Astrocyte (in vitro differentiated cells and primary cell): ENCODE measurements around the gene ASTN1. TPM values are rescaled to one million over a fixed set of nuclear protein-coding genes. Genes with fewer than 3 reads are reported as not detected.

Source experiments
- DNase-seq: peaks from one replicate; pipeline ENCODE4 v3.0.0-alpha.2; 2010; ENCODE audit warnings: low read depth
- FAIRE-seq: peaks from 2 replicates; lab custom pipeline; 2011; peaks lifted over from hg19 to GRCh38; lab: Jason Lieb, UNC
- H2AFZ ChIP-seq: 2 replicates; pipeline ENCODE4 v1.6.0; 2012; ENCODE audit warnings: low read depth, low read length, inconsistent platforms
- H3K27ac ChIP-seq: 2 replicates; pipeline ENCODE4 v1.5.1; 2011; ENCODE audit warnings: low read depth, low read length, inconsistent platforms
- H3K27me3 ChIP-seq: 2 replicates; pipeline ENCODE4 v1.6.0; 2011; ENCODE audit warnings: low read length, inconsistent platforms; ENCODE audit not compliant: insufficient read depth
- H3K36me3 ChIP-seq: 2 replicates; pipeline ENCODE4 v1.5.1; 2011; ENCODE audit warnings: low read length, inconsistent platforms; ENCODE audit not compliant: insufficient read depth
- H3K4me1 ChIP-seq: 2 replicates; pipeline ENCODE4 v1.5.1; 2011; ENCODE audit warnings: low read length, inconsistent platforms; ENCODE audit not compliant: insufficient read depth
- H3K4me2 ChIP-seq: 2 replicates; pipeline ENCODE4 v1.6.0; 2012; ENCODE audit warnings: low read length, inconsistent platforms
- H3K4me3 ChIP-seq: 2 replicates; pipeline ENCODE4 v1.5.1; 2011; ENCODE audit warnings: low read depth, mild to moderate bottlenecking, low read length, inconsistent platforms; ENCODE audit not compliant: insufficient read depth
- H3K79me2 ChIP-seq: 2 replicates; pipeline ENCODE4 v1.6.0; 2012; ENCODE audit warnings: mild to moderate bottlenecking, low read length, inconsistent platforms; ENCODE audit not compliant: insufficient read depth
- H3K9ac ChIP-seq: 2 replicates; pipeline ENCODE4 v1.6.0; 2012; ENCODE audit warnings: mild to moderate bottlenecking, low read length, inconsistent platforms
- H3K9me3 ChIP-seq: 2 replicates; pipeline ENCODE4 v1.5.1; 2012; ENCODE audit warnings: low read depth, mild to moderate bottlenecking, low read length, inconsistent platforms; ENCODE audit not compliant: insufficient read depth
- H4K20me1 ChIP-seq: 2 replicates; pipeline ENCODE4 v1.6.0; 2012; ENCODE audit warnings: low read length, inconsistent platforms; ENCODE audit not compliant: insufficient read depth
- H3K27ac Mint-ChIP-seq: one replicate; pipeline ENCODE4 v1.8.0; 2021; ENCODE audit warnings: mild to moderate bottlenecking, mixed read lengths; ENCODE audit not compliant: unreplicated experiment
- H3K27me3 Mint-ChIP-seq: one replicate; pipeline ENCODE4 v1.8.0; 2021; ENCODE audit warnings: low read depth, mixed read lengths; ENCODE audit not compliant: unreplicated experiment
- H3K36me3 Mint-ChIP-seq: one replicate; pipeline ENCODE4 v1.8.0; 2021; ENCODE audit warnings: low read depth, mixed read lengths; ENCODE audit not compliant: unreplicated experiment
- H3K4me1 Mint-ChIP-seq: one replicate; pipeline ENCODE4 v1.8.0; 2021; ENCODE audit warnings: low read depth, mixed read lengths; ENCODE audit not compliant: unreplicated experiment
- H3K4me3 Mint-ChIP-seq: one replicate; pipeline ENCODE4 v1.8.0; 2021; ENCODE audit warnings: mild to moderate bottlenecking, moderate library complexity, mixed read lengths; ENCODE audit not compliant: unreplicated experiment
- H3K9me3 Mint-ChIP-seq: one replicate; pipeline ENCODE4 v1.8.0; 2021; ENCODE audit warnings: mild to moderate bottlenecking, mixed read lengths; ENCODE audit not compliant: unreplicated experiment
- EZH2 ChIP-seq: IDR thresholded peaks from 2 replicates; pipeline ENCODE4 v1.6.1; 2012; ENCODE audit warnings: mild to moderate bottlenecking, low read length, inconsistent platforms; ENCODE audit not compliant: insufficient read depth
- total RNA-seq: library from RNA; stranded (reverse); gene quantifications from 2 replicates; pipeline ENCODE4 v1.2.1, GENCODE V29; 2021
- TF ChIP-seq, protein P1 (sequence below): IDR thresholded peaks from 2 replicates; pipeline ENCODE4 v1.5.1; 2011; ENCODE audit warnings: low read depth, mild to moderate bottlenecking, inconsistent platforms, low read length, moderate library complexity; ENCODE audit not compliant: insufficient read depth

Gene ASTN1
- total RNA-seq, 1 donor from 2014 or later = 0.50 TPM

DNA sequence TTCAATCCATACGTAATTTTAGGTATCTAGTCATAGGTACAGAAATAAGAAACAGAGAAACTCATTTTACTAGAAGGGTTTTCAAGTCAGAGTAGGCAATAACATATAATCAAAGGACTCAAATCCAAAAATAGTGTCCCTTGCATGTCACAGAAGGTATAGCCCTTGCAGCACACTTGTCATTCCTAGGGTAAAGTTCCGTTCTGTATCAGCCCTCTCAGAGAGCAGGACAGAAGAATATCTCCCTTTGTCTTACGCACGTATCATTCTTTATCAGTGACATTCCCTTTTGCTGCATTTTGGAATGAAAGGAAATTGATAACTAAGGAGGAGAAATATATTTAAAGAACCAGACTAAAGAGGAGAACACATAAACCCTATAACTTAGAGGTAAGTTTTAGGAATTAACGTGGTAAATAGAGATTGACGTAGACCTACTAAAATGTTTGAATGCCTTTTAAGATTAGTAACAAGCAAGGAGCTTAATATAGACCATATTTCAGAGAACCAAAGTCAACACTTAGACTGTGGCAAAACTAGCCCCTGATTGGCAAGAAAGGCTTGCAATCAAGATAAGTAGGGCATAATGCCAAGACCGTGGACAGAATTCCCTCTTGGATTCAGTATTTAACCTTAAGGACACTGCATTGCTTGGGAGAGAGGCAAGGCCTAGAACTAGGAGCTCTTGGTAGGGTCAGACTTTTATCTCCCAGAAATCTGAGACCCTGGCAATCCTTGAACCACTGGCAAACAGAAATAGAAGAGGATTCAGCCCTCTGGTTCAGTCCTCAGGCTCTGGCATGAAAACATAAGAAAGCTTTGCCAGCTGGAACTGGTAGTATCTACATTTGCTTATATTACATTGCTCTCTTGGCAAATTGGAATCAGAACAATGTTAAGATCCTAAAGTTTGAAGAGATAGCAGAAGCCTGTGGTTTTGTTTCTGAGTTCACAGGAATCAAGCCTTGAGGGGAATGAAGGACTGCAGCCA is 232.1 kb downstream of the ASTN1 start:
- Histone ChIP-seq H3K79me2 (no peaks in the 10 kb centered on the region), H3K4me2 (no peak overlapping the region), H3K4me1 (no peaks in the 10 kb centered on the region), H3K9ac (no peak overlapping the region), H3K9me3 (no peaks in the 10 kb centered on the region), H3K4me3 (no peak overlapping the region), H4K20me1 (no peaks in the 10 kb centered on the region), H3K27ac (no peak overlapping the region), H3K36me3 (no peaks in the 10 kb centered on the region), H2AFZ (no peak overlapping the region), H3K27me3 (no peaks in the 10 kb centered on the region)
- no peak for FAIRE-seq
- no peaks in the 10 kb centered on the region for H3K36me3 Mint-ChIP-seq
- DNase-seq = peak; percentile 16
- H3K4me1 Mint-ChIP-seq = no peaks in the 10 kb centered on the region
- TF ChIP-seq EZH2 = no peak
- TF ChIP-seq, protein P1, sequence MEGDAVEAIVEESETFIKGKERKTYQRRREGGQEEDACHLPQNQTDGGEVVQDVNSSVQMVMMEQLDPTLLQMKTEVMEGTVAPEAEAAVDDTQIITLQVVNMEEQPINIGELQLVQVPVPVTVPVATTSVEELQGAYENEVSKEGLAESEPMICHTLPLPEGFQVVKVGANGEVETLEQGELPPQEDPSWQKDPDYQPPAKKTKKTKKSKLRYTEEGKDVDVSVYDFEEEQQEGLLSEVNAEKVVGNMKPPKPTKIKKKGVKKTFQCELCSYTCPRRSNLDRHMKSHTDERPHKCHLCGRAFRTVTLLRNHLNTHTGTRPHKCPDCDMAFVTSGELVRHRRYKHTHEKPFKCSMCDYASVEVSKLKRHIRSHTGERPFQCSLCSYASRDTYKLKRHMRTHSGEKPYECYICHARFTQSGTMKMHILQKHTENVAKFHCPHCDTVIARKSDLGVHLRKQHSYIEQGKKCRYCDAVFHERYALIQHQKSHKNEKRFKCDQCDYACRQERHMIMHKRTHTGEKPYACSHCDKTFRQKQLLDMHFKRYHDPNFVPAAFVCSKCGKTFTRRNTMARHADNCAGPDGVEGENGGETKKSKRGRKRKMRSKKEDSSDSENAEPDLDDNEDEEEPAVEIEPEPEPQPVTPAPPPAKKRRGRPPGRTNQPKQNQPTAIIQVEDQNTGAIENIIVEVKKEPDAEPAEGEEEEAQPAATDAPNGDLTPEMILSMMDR = no peak
- no peak overlapping the region for H3K27ac Mint-ChIP-seq
- no peak overlapping the region for H3K4me3 Mint-ChIP-seq
- no peaks in the 10 kb centered on the region for H3K9me3 Mint-ChIP-seq
- H3K27me3 Mint-ChIP-seq = peaks cover 8% of the 10 kb centered on the region

DNA sequence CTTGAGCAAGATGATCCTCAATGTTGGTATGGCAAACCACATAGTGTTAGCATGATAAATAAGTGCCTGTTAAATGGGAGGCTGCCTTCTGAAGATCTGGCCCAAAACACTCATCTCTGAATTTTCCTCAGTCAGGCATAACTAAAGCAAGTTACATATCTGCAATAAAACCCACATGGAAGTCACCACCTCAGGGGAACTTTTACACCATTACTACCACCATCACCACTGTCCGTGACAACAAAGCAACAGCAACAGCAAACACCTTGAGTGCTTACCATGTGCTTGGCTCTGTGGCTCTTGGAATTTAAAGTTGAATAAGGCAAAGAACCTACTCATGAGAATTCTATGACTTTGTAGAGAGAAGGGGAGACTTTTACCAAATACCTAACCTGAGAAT is 233.0 kb downstream of the ASTN1 start:
- Mint-ChIP-seq H3K27me3 (peaks cover 8% of the 10 kb centered on the region), H3K4me1 (no peaks in the 10 kb centered on the region), H3K27ac (no peak overlapping the region), H3K4me3 (no peak overlapping the region), H3K9me3 (no peaks in the 10 kb centered on the region), H3K36me3 (no peaks in the 10 kb centered on the region)
- DNase-seq (no peak), FAIRE-seq (no peak)
- Histone ChIP-seq H3K27me3 (no peaks in the 10 kb centered on the region), H3K36me3 (no peaks in the 10 kb centered on the region), H3K9ac (no peak overlapping the region), H3K4me1 (no peaks in the 10 kb centered on the region), H3K9me3 (no peaks in the 10 kb centered on the region), H4K20me1 (no peaks in the 10 kb centered on the region), H3K4me3 (no peak overlapping the region), H2AFZ (no peak overlapping the region), H3K27ac (no peak overlapping the region), H3K4me2 (no peak overlapping the region), H3K79me2 (no peaks in the 10 kb centered on the region)
- TF ChIP-seq EZH2 = no peak
- TF ChIP-seq, protein P1 = no peak
